A549 treated with dexamethasone at 1 μM for 4 hours (cell line): ENCODE measurements around the gene SSNA1. TPM values are rescaled to one million over a fixed set of nuclear protein-coding genes. Genes with fewer than 3 reads are reported as not detected.

Experiments used
- total RNA-seq: library from RNA; stranded (reverse); fragments of 200-300 nt; extraction: Qiagen RNA extraction; gene quantifications from 5 replicates; pipeline ENCODE4 v1.2.3, GENCODE V29; 2022

SSNA1 gene, protein sequence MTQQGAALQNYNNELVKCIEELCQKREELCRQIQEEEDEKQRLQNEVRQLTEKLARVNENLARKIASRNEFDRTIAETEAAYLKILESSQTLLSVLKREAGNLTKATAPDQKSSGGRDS
- total RNA-seq = 99.1 to 134 TPM (median 125 TPM) in 5 replicates

DNA sequence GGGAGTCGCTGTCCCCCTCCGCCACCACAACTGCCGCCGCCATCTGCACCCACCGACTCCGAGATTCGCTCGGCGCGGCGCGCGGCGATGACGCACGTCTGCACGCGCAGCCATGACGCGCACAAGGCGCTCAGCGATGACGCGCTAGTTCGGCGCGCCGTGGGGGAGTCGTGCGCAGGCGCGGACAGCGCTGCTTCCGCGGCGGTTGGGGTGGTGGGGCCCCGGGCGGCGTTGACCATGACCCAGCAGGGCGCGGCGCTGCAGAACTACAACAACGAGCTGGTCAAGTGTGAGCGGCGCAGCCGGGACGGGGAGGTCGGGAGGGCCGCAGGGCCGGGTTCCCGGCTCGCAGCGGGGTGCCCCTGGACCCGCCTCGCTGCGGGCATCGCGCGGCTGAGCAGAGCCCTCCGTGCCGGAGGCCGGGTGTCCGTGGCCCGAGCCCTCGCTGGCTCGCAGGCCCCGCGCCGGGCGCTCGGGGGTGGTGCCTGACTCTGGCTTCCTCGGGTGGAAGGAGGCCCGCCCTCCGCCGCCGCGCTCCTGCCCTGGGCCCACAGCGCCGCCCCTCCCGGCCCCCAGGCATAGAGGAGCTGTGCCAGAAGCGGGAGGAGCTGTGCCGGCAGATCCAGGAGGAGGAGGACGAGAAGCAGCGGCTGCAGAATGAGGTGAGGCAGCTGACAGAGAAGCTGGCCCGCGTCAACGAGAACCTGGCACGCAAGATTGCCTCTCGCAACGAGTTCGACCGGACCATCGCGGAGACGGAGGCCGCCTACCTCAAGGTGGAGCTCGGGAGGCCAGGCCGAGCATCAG is at the start of gene SSNA1, which contains the start of gene ANAPC2:
Gene SSNA1 (plus strand): TSS at position 187 of the 807 bp plus-strand sequence. CDS start 51 bp downstream, at position 238.
Gene ANAPC2 (minus strand): TSS at position 71 of the 807 bp plus-strand sequence. CDS start 28 bp downstream, at position 43.

DNA sequence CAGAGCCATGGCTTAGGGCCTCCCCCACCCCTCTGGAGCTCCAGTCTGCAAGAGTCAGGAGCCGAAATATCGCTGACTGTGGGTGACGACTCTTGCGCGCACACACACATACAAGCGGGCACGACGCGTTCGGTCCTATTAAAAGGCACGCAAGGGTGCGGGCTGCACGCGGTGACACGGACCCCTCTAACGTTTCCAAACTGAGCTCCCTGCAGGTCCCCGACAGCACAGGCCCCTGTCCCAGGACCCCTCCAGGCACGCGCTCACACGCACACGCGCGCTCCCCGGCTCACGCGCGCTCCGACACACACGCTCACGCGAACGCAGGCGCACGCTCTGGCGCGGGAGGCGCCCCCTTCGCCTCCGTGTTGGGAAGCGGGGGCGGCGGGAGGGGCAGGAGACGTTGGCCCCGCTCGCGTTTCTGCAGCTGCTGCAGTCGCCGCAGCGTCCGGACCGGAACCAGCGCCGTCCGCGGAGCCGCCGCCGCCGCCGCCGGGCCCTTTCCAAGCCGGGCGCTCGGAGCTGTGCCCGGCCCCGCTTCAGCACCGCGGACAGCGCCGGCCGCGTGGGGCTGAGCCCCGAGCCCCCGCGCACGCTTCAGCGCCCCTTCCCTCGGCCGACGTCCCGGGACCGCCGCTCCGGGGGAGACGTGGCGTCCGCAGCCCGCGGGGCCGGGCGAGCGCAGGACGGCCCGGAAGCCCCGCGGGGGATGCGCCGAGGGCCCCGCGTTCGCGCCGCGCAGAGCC is 49.6 kb upstream of the SSNA1 start, which contains the start of gene GRIN1:
Gene GRIN1 (plus strand): TSS at position 433 of the 746 bp plus-strand sequence. CDS start 333 bp downstream, outside the sequence.

DNA sequence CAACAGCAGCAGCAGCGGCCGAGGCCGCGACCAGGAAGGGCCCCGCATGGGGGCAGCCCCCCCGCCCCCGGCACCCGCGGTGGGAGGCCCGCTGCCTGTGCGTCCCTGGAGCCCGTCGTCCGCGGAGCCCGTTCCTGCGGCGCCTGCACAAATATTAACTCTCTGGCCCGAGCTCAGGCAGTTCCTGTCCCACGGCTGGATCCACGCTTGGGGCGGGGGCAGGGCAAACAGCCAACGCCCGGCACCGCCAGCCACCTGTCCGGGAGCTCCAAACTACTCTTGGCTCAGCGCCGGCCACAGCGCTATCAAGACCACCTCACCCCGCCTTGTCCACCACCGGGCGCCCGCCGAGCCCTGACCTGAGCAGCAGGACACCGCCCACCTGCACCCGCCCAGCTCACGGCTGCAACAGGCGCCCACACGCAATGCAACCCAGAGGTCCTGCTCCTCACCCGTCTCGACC is 18.5 kb upstream of the SSNA1 start, which contains the start of gene LRRC26:
Gene LRRC26 (minus strand): TSS at position 156 of the 463 bp plus-strand sequence. CDS start 108 bp downstream, at position 48.

DNA sequence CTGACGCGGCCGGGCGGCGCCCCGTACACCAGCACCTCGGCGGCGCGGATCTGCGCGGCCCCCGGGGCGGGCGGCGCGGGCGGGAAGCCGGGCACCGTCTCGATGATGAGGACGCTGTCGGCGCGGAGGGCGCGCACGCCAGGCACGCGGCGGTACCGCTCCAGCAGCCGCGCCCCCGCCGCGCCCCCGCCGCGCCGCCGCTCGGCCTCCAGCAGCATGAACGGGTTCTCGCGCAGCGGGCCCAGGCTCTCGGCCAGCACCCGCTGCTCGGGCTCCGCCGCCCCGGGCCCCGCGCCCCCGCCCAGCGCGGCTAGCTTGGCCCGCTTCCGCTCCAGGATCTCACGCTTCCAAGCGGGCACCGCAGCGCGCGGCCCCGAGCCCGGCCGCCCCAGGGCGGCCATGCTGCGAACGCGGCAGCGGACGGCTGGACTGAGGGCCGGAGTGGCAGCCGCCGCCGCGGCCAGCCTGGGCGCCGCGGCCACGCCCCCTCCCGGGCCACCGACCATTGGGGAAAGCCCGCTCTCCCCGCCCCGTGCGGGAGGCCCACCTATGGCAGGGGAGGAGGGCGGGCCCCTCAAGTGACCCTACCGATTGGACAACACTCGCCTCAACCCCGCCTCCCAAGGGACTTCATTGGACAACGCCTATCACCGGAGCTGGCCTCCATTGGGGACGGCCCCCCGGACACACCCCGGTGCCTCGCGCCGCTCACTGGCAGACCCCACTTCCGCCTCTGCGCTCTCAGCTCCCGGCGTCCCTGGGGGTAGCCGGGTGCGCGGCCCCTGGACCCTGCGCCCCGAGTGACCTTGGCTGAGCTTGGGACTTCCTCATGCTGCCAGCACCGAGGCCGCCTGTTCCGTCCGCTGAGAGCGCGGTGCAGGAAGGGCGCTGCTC is 12.1 kb downstream of the SSNA1 start, which contains the start of gene TPRN:
Gene TPRN (minus strand): TSS at position 431 of the 894 bp plus-strand sequence. CDS start 30 bp downstream, at position 401.

DNA sequence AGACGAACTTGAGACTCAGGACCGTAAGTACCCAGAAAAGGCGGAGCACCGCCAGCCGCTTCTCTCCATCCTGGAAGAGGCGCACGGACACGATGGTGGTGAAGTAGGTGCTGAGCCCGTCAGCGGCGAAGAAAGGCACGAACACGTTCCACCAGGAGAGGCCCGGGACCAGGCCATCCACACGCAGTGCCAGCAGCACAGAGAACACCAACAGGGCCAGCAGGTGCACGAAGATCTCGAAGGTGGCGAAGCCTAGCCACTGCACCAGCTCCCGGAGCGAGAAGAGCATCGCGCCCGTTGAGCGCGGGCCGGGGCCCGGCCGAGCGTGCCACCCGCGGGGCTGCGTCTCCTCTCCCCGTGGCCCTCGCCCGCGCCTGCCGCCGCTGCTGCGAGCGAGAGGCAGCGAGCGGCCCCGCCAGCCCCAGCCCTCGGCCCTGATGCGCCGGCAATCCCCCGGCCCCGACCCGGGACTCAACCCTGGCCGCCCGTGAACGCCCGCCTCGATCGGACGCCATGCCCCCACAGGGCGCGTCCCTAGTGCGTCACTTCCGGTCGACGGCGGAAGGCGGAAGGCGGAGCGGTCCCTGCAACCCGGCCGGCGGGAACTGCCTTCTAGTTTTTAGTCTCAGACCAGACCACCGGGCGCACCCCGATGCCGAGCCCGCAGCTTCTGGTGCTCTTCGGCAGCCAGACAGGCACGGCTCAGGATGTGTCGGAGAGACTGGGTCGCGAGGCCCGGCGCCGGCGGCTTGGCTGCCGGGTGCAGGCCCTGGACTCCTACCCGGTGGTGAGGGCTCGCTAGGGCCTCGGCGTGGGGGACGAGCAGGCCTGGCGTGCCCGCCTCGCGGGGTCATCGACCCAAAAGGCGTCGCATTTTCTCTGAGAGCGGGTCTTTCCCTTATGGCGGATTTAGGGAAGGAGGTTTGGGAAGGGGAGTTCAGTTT is 16.9 kb downstream of the SSNA1 start, which contains the start of the genes NDOR1 and TMEM203:
Gene NDOR1 (plus strand): TSS at position 575 of the 944 bp plus-strand sequence. CDS start 78 bp downstream, at position 653.
Gene TMEM203 (minus strand): TSS at position 523 of the 944 bp plus-strand sequence. CDS start 234 bp downstream, at position 289.

DNA sequence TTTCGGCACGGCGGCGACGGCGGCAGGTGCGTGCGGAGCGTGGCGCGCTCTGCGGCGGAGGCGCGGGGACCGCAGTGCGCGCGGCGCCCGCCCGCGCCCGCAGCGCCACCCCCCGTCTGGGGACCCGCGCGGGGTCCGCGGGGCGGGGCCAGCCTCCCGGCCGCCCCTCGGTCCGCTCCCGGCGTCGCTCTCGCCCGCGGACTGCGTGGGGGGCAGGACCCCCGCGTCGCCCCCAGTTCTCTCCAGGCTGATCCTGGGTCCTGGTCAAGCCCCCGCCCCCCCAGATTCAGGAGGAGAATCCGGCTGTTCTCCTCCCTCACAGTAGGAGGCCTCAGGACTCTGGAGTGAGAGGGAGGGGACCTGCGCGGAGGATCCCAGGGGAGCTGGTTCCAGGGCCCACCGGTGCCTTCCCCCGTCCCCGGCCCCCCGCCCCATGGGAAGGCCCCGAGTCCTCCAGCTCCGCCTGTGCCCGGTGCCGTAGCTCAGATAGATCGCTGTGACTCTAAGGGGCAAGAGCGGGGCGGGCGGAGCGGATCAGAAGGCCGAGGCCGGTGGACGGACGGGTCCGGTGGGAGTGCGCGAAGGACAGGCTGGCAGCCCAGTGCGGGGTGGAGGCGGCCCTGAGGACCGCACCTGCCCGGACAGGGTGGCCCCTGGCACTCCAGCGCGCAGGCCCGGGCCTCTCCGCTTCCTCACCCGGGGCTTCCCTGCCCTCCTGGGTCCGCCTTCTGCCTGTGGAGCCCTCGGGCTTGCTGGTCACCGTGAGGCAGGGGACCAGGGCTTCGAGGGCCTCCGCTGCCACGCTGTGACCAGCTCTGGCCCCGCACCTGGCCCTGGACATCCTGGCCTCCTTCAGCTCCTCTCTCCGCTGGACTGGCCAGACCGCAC is 34.0 kb downstream of the SSNA1 start, which contains the start of gene RNF208:
Gene RNF208 (minus strand): TSS at position 51 of the 888 bp plus-strand sequence. CDS start 1,028 bp downstream, outside the sequence.

DNA sequence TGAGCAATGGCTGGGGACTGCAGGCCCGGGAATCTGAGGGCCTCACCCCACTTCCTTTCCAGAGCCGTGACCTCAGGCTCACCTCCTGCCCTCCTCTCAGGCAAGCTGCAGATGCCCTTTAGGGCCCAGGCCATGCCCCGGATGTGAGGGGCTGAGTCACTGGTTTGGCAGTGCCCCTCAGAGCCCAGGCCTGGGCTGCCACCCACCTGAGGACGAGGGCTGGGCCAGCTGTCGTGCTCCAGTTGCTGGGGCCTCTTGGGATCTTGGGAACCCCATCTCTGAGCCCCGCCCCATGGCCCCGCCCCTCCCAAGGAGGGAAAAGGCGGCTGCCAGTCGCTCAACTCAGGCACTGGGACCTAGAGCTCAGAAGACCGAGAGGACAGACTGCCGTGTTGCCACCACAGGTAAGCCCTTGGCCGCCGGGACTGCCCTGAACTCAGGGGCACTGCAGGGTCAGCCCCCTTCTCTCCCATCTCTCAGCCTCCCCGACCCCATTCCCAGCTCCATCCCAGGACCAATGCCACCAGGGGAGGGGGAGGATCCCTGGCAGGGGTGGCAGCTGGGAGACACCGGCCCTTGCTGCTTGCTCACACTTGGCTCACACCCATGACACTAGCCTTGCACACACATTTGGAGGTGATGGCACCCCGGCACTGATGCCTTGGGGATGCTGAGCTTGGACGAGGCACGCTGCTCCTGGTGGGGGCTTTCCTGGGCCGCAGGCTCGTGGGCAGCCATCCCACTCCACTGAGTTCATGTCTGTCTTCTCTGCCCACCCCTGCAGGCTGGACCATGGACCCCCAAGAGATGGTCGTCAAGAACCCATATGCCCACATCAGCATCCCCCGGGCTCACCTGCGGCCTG is 36.6 kb downstream of the SSNA1 start, which contains the start of gene CYSRT1:
Gene CYSRT1 (plus strand): TSS at position 345 of the 865 bp plus-strand sequence. CDS start 448 bp downstream, at position 793.

DNA sequence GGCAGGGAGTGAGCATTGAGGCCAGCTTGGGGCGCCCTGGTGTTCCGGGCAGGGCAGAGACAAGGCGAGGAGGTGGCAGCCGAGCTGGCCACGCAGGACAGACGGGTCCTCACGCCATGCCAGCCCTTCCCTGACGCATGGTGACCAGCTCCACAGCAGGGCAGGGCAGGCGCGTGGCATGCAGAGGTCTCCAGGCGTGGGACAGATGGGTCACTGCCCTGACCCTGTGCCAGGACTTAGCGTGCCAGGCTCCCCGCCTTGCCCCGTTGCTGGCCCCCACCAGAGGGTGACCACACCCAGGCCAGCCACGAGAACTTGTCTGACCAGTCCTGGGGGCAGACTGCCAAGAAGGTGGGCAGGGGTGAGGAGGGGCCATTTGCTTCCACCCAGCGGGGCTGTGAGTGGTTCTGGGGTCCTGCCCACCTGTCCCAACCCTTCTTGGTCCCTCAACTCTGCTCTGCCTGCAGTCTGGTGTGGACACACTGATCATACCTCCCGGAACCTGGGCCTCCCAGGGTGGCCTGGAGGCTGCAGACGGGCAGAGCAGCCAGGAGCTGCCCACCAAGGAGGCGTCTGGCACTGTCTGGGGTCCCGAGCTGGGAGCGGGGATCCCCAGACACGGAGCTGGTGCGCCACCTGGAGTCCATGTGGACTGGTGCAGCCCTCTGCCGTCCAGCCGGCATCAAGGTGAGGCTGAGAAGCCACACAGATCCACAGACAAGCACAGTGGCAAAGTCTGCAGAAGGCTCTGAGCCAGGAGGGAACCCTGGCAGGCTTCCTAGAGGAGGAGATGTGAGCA is 38.8 kb downstream of the SSNA1 start, which contains the start of gene RNF224:
Gene RNF224 (plus strand): TSS at position 449 of the 799 bp plus-strand sequence. CDS start 834 bp downstream, outside the sequence.

DNA sequence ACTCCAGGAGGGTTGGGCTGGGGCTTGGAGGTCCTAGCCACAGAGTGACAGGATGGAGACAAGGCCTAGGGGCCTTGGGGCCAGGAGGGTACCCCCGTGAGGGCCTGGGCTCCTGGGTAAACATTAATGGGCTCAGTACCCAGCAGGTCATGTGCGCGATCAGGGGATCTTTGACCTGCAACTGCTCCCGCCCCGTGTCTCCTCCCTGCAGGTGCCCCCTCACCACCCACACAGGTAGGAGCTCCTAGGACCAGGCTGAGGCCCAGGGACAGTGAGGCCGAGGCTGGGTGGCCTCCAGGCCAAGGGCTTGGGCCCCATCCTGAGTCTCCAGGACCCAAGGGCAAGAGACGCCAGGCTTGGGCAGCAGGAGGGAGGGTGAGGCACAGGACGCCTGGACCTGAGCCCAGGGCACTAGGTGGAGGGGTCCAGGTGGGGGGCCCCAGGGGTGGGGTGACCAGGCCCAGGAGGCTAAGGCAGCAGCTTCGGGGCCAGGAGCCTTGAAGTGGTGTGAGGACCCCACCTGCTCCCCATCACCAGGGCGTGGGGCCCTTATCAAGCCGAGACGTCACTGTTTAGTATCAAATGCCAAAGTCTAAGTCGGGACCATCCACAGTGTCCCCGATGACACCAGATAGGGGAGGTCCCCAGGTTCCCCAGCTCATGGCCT is 42.4 kb downstream of the SSNA1 start, which contains the start of gene SLC34A3:
Gene SLC34A3 (plus strand): TSS at position 197 of the 667 bp plus-strand sequence. CDS start 802 bp downstream, outside the sequence.

Other genes with a start within 250 kb of the SSNA1 start
- 57.0 to 103 TPM (median 97.7 TPM) in 5 replicates for gene FBXW5, start 243.9 kb upstream of the SSNA1 start, total RNA-seq
- 0.42 to 1.4 TPM (median 1.0 TPM) in 5 replicates for gene C8G, start 243.4 kb upstream of the SSNA1 start, total RNA-seq
- 0.48 to 1.6 TPM (median 1.3 TPM) in 5 replicates for gene LCN12, start 236.4 kb upstream of the SSNA1 start, total RNA-seq
- gene PTGDS, start 211.2 kb upstream of the SSNA1 start, total RNA-seq = 0.28 to 1.4 TPM (median 0.77 TPM) in 5 replicates
- gene LCNL1, start 205.7 kb upstream of the SSNA1 start, total RNA-seq = 0.03 to 0.31 TPM (median 0.18 TPM) in 5 replicates
- gene PAXX, start 196.3 kb upstream of the SSNA1 start, total RNA-seq = 43.1 to 70.9 TPM (median 62.8 TPM) in 5 replicates
- 3.3 to 6.7 TPM (median 5.0 TPM) in 5 replicates for gene CLIC3, start 192.1 kb upstream of the SSNA1 start, total RNA-seq
- gene ABCA2, start 160.4 kb upstream of the SSNA1 start, total RNA-seq = 12.4 to 27.7 TPM (median 24.8 TPM) in 5 replicates
- gene FUT7, start 156.6 kb upstream of the SSNA1 start, total RNA-seq = 0.04 to 0.10 TPM (median 0.05 TPM) in 4 of 5 replicates, not detected in the other
- gene NPDC1, start 142.5 kb upstream of the SSNA1 start, total RNA-seq = 34.4 to 84.3 TPM (median 78.9 TPM) in 5 replicates
- 3.1 to 6.4 TPM (median 5.4 TPM) in 5 replicates for gene ENTPD2, start 134.6 kb upstream of the SSNA1 start, total RNA-seq
- gene SAPCD2, start 118.1 kb upstream of the SSNA1 start, total RNA-seq = 13.4 to 23.9 TPM (median 21.4 TPM) in 5 replicates
- gene UAP1L1, start 111.2 kb upstream of the SSNA1 start, total RNA-seq = 8.1 to 15.8 TPM (median 11.1 TPM) in 5 replicates
- gene MAN1B1, start 101.7 kb upstream of the SSNA1 start, total RNA-seq = 36.8 to 53.3 TPM (median 51.6 TPM) in 5 replicates
- gene DPP7, start 73.9 kb upstream of the SSNA1 start, total RNA-seq = 67.5 to 115 TPM (median 108 TPM) in 5 replicates
- 0.16 to 0.41 TPM (median 0.32 TPM) in 5 replicates for gene GRIN1, start 49.5 kb upstream of the SSNA1 start, total RNA-seq
- 0.19 to 1.5 TPM (median 0.77 TPM) in 5 replicates for gene LRRC26, start 18.6 kb upstream of the SSNA1 start, total RNA-seq
- gene TMEM210, start 16.6 kb upstream of the SSNA1 start, total RNA-seq = not detected in 5 replicates
- gene ANAPC2, start 116 bp upstream of the SSNA1 start, total RNA-seq = 20.3 to 35.3 TPM (median 31.4 TPM) in 5 replicates
- 6.4 to 11.2 TPM (median 10.5 TPM) in 5 replicates for gene TPRN, start 12.1 kb downstream of the SSNA1 start, total RNA-seq
- gene TMEM203, start 17.0 kb downstream of the SSNA1 start, total RNA-seq = 34.6 to 42.9 TPM (median 39.6 TPM) in 5 replicates
- 8.1 to 18.5 TPM (median 15.8 TPM) in 5 replicates for gene NDOR1, start 17.0 kb downstream of the SSNA1 start, total RNA-seq
- 1.2 to 2.2 TPM (median 2.0 TPM) in 5 replicates for gene RNF208, start 33.6 kb downstream of the SSNA1 start, total RNA-seq
- gene CYSRT1, start 36.5 kb downstream of the SSNA1 start, total RNA-seq = 3.6 to 5.1 TPM (median 4.6 TPM) in 5 replicates
- 0.14 to 0.28 TPM (median 0.21 TPM) in 5 replicates for gene RNF224, start 38.8 kb downstream of the SSNA1 start, total RNA-seq
- 0.05 to 0.11 TPM (median 0.06 TPM) in 5 replicates for gene SLC34A3, start 42.2 kb downstream of the SSNA1 start, total RNA-seq
- gene TUBB4B, start 52.6 kb downstream of the SSNA1 start, total RNA-seq = 618 to 867 TPM (median 780 TPM) in 5 replicates
- gene STPG3, start 62.6 kb downstream of the SSNA1 start, total RNA-seq = not detected in 5 replicates
- gene NELFB, start 66.7 kb downstream of the SSNA1 start, total RNA-seq = 41.3 to 57.7 TPM (median 53.2 TPM) in 5 replicates
- 16.3 to 27.6 TPM (median 24.2 TPM) in 5 replicates for gene TOR4A, start 89.0 kb downstream of the SSNA1 start, total RNA-seq
- gene NRARP, start 113.6 kb downstream of the SSNA1 start, total RNA-seq = 1.7 to 3.0 TPM (median 2.9 TPM) in 5 replicates
- 3.0 to 5.7 TPM (median 5.3 TPM) in 5 replicates for gene EXD3, start 234.5 kb downstream of the SSNA1 start, total RNA-seq
- gene NOXA1, start 234.7 kb downstream of the SSNA1 start, total RNA-seq = 0.41 to 1.7 TPM (median 1.4 TPM) in 5 replicates